Measurements from ENCODE around the gene ARHGAP26.

Gene ARHGAP26

GRCh38 chr5:142830241-142831008, 60.2 kb downstream of the ARHGAP26 start:
- no peak for DNase-seq (ENCODE audit: low spot score in 2 of 2)
- H3K36me3 Mint-ChIP-seq, result no peaks in the 10 kb centered on the region
- H3K27me3 Mint-ChIP-seq, result no peaks in the 10 kb centered on the region
- ATAC-seq (ENCODE audit: low read depth), result no peak
- peaks cover 5% of the 10 kb centered on the region for H3K4me1 Mint-ChIP-seq
- H3K9me3 Mint-ChIP-seq, result no peaks in the 10 kb centered on the region
- no peak overlapping the region for H3K4me3 Mint-ChIP-seq
- no peak overlapping the region for H3K27ac Mint-ChIP-seq

- no peaks in the 10 kb centered on the region for H3K27me3 Mint-ChIP-seq
- no peak overlapping the region for H3K27ac Mint-ChIP-seq
- no peaks in the 10 kb centered on the region for H3K36me3 Mint-ChIP-seq
- no peak overlapping the region for H3K4me3 Mint-ChIP-seq
- H3K9me3 Mint-ChIP-seq, result no peaks in the 10 kb centered on the region
- ATAC-seq (ENCODE audit: low read depth) (no peak), DNase-seq (ENCODE audit: low spot score in 2 of 2) (no peak)
- H3K4me1 Mint-ChIP-seq, result peaks cover 5% of the 10 kb centered on the region
Observed at GRCh38 chr5:142831009-142831383, 60.8 kb downstream of the ARHGAP26 start.

- H3K4me1 Mint-ChIP-seq, result peaks cover under 1% of the 10 kb centered on the region
- no peak overlapping the region for H3K27ac Mint-ChIP-seq
- H3K9me3 Mint-ChIP-seq, result no peaks in the 10 kb centered on the region
- H3K36me3 Mint-ChIP-seq, result no peaks in the 10 kb centered on the region
- ATAC-seq (ENCODE audit: low read depth), result no peak
- H3K27me3 Mint-ChIP-seq, result no peaks in the 10 kb centered on the region
- no peak overlapping the region for H3K4me3 Mint-ChIP-seq
- no peak for DNase-seq (ENCODE audit: low spot score in 2 of 2)
Observed at GRCh38 chr5:142832263-142832662, 62.1 kb downstream of the ARHGAP26 start.

GRCh38 chr5:142833517-142834449, 63.6 kb downstream of the ARHGAP26 start:
- Mint-ChIP-seq H3K9me3 (no peaks in the 10 kb centered on the region), H3K27ac (no peak overlapping the region), H3K4me1 (no peaks in the 10 kb centered on the region), H3K4me3 (no peak overlapping the region), H3K27me3 (no peaks in the 10 kb centered on the region), H3K36me3 (no peaks in the 10 kb centered on the region)
- ATAC-seq (ENCODE audit: low read depth) (no peak), DNase-seq (ENCODE audit: low spot score in 2 of 2) (no peak)

GRCh38 chr5:142834504-142834903, 64.3 kb downstream of the ARHGAP26 start:
- H3K27ac Mint-ChIP-seq, result no peak overlapping the region
- H3K4me3 Mint-ChIP-seq, result no peak overlapping the region
- no peaks in the 10 kb centered on the region for H3K4me1 Mint-ChIP-seq
- DNase-seq (ENCODE audit: low spot score in 2 of 2) (no peak), ATAC-seq (ENCODE audit: low read depth) (no peak)
- H3K36me3 Mint-ChIP-seq, result no peaks in the 10 kb centered on the region
- H3K27me3 Mint-ChIP-seq, result no peaks in the 10 kb centered on the region
- no peaks in the 10 kb centered on the region for H3K9me3 Mint-ChIP-seq

GRCh38 chr5:142835540-142835939, 65.4 kb downstream of the ARHGAP26 start:
- H3K27me3 Mint-ChIP-seq, result no peaks in the 10 kb centered on the region
- no peak for DNase-seq (ENCODE audit: low spot score in 2 of 2)
- no peaks in the 10 kb centered on the region for H3K36me3 Mint-ChIP-seq
- no peak for ATAC-seq (ENCODE audit: low read depth)
- no peak overlapping the region for H3K27ac Mint-ChIP-seq
- no peaks in the 10 kb centered on the region for H3K9me3 Mint-ChIP-seq
- H3K4me3 Mint-ChIP-seq, result no peak overlapping the region
- no peaks in the 10 kb centered on the region for H3K4me1 Mint-ChIP-seq

- Mint-ChIP-seq H3K27me3 (no peaks in the 10 kb centered on the region), H3K9me3 (no peaks in the 10 kb centered on the region), H3K4me3 (no peak overlapping the region), H3K4me1 (no peaks in the 10 kb centered on the region), H3K27ac (no peak overlapping the region), H3K36me3 (no peaks in the 10 kb centered on the region)
- ATAC-seq (ENCODE audit: low read depth), result no peak
- DNase-seq (ENCODE audit: low spot score in 2 of 2), result no peak
Observed at GRCh38 chr5:142836048-142836447, 65.9 kb downstream of the ARHGAP26 start.

GRCh38 chr5:142837081-142837725, 67.0 kb downstream of the ARHGAP26 start:
- Mint-ChIP-seq H3K36me3 (no peaks in the 10 kb centered on the region), H3K27me3 (no peaks in the 10 kb centered on the region), H3K27ac (no peak overlapping the region), H3K4me3 (no peak overlapping the region), H3K9me3 (no peaks in the 10 kb centered on the region), H3K4me1 (no peaks in the 10 kb centered on the region)
- DNase-seq (ENCODE audit: low spot score in 2 of 2), result no peak
- ATAC-seq (ENCODE audit: low read depth), result no peak

GRCh38 chr5:142838845-142839244, 68.7 kb downstream of the ARHGAP26 start:
- Mint-ChIP-seq H3K4me3 (no peak overlapping the region), H3K36me3 (no peaks in the 10 kb centered on the region), H3K27ac (no peak overlapping the region), H3K9me3 (no peaks in the 10 kb centered on the region), H3K4me1 (no peaks in the 10 kb centered on the region), H3K27me3 (no peaks in the 10 kb centered on the region)
- no peak for ATAC-seq (ENCODE audit: low read depth)
- no peak for DNase-seq (ENCODE audit: low spot score in 2 of 2)

- no peaks in the 10 kb centered on the region for H3K9me3 Mint-ChIP-seq
- H3K4me1 Mint-ChIP-seq, result peaks cover 1% of the 10 kb centered on the region
Observed at GRCh38 chr5:142839711-142840346, 69.7 kb downstream of the ARHGAP26 start.

GRCh38 chr5:142840575-142840974, 70.4 kb downstream of the ARHGAP26 start:
- DNase-seq (ENCODE audit: low spot score in 2 of 2), result no peak
- no peaks in the 10 kb centered on the region for H3K36me3 Mint-ChIP-seq
- no peak overlapping the region for H3K4me3 Mint-ChIP-seq
- no peak overlapping the region for H3K27ac Mint-ChIP-seq
- H3K27me3 Mint-ChIP-seq, result no peaks in the 10 kb centered on the region
- no peak for ATAC-seq (ENCODE audit: low read depth)
- no peaks in the 10 kb centered on the region for H3K9me3 Mint-ChIP-seq
- peaks cover 9% of the 10 kb centered on the region for H3K4me1 Mint-ChIP-seq

More at GRCh38 chr5:142839711-142840346, 69.7 kb downstream of the ARHGAP26 start:
- Mint-ChIP-seq H3K4me3 (no peak overlapping the region), H3K27me3 (no peaks in the 10 kb centered on the region), H3K27ac (no peak overlapping the region), H3K36me3 (no peaks in the 10 kb centered on the region)
- ATAC-seq (ENCODE audit: low read depth), result no peak
- DNase-seq (ENCODE audit: low spot score in 2 of 2), result no peak

GRCh38 chr5:142841511-142842265, 71.5 kb downstream of the ARHGAP26 start:
- no peaks in the 10 kb centered on the region for H3K36me3 Mint-ChIP-seq
- ATAC-seq (ENCODE audit: low read depth), result no peak
- H3K27ac Mint-ChIP-seq, result no peak overlapping the region
- no peak overlapping the region for H3K4me3 Mint-ChIP-seq
- H3K9me3 Mint-ChIP-seq, result no peaks in the 10 kb centered on the region
- H3K4me1 Mint-ChIP-seq, result peaks cover 20% of the 10 kb centered on the region
- no peaks in the 10 kb centered on the region for H3K27me3 Mint-ChIP-seq
- DNase-seq (ENCODE audit: low spot score in 2 of 2), result no peak
